PC-9 (cell line): Measurements from ENCODE around the gene SARNP. TPM values are rescaled to one million over a fixed set of nuclear protein-coding genes. Genes with fewer than 3 reads are reported as not detected.

ENCODE experiments used
- BruUV-seq: library from RNA; stranded (reverse); fragments of 400-500 nt; replicated peaks from 2 replicates; lab custom pipeline; 2021; lab: Mats Ljungman, UMichigan
- CTCF ChIA-PET: fragments of 300-600 bp; sonication (Branson Sonifier 250); formaldehyde crosslinking; loops from one replicate; lab custom pipeline; 2022; ENCODE audit warnings: antibody characterized with exemption; lab: Charles Lee
- POLR2A ChIA-PET: fragments of 300-600 bp; sonication (Branson Sonifier 250); formaldehyde crosslinking; loops from one replicate; lab custom pipeline; 2022; ENCODE audit warnings: antibody characterized with exemption; ENCODE audit not compliant: unreplicated experiment; lab: Charles Lee
- DNase-seq, 2 experiments: peaks; one replicate each; pipeline versions ENCODE4 v3.0.0 to v3.0.0-alpha.2; 2015 to 2022; ENCODE audit warnings: mixed read lengths in 1 of 2
- H2AFZ ChIP-seq: fragments of 200-600 bp; sonication (generic); 2 replicates; pipeline ENCODE4 v1.8.1; 2017; ENCODE audit warnings: antibody characterized with exemption
- H3F3A ChIP-seq: fragments of 200-600 bp; sonication (generic); 2 replicates; pipeline ENCODE4 v1.8.1; 2017; ENCODE audit warnings: antibody characterized with exemption, mild to moderate bottlenecking, low read depth; ENCODE audit not compliant: insufficient read depth
- H3K27ac ChIP-seq: fragments of 200-600 bp; sonication (generic); 2 replicates; pipeline ENCODE4 v1.6.1; 2016; ENCODE audit warnings: mixed run types
- H3K27me3 ChIP-seq: fragments of 200-600 bp; sonication (generic); 2 replicates; pipeline ENCODE4 v1.6.1; 2016; ENCODE audit warnings: low read depth, mixed run types; ENCODE audit not compliant: insufficient read depth
- H3K36me3 ChIP-seq: fragments of 200-600 bp; sonication (generic); 2 replicates; pipeline ENCODE4 v1.6.1; 2016; ENCODE audit warnings: low read depth, mixed run types
- H3K4me1 ChIP-seq: fragments of 200-600 bp; sonication (generic); replicated peaks from 2 replicates; pipeline ENCODE4 v1.6.1; 2016; ENCODE audit warnings: mixed run types; ENCODE audit not compliant: insufficient read depth
- H3K4me2 ChIP-seq: fragments of 200-600 bp; sonication (generic); 2 replicates; pipeline ENCODE4 v1.6.1; 2017; ENCODE audit warnings: mixed run types
- H3K4me3 ChIP-seq: fragments of 200-600 bp; sonication (generic); 2 replicates; pipeline ENCODE4 v1.6.1; 2016; ENCODE audit warnings: mixed run types
- H3K79me2 ChIP-seq: fragments of 200-600 bp; sonication (generic); 2 replicates; pipeline ENCODE4 v1.6.1; 2017; ENCODE audit warnings: low read depth, mixed run types
- H3K9me2 ChIP-seq: fragments of 200-600 bp; sonication (generic); 2 replicates; pipeline ENCODE4 v1.8.1; 2017; ENCODE audit warnings: mild to moderate bottlenecking; ENCODE audit not compliant: insufficient read depth
- H3K9me3 ChIP-seq: fragments of 200-600 bp; sonication (generic); 2 replicates; pipeline ENCODE4 v1.8.1; 2016; ENCODE audit warnings: low read depth; ENCODE audit not compliant: insufficient read depth
- H4K20me1 ChIP-seq: fragments of 200-600 bp; sonication (generic); 2 replicates; pipeline ENCODE4 v1.8.1; 2017; ENCODE audit not compliant: insufficient read depth
- CTCF ChIP-seq: fragments of 200-600 bp; sonication (generic); conservative IDR thresholded peaks from 2 replicates; pipeline ENCODE4 v1.6.1; 2017; ENCODE audit warnings: mixed run types, antibody characterized with exemption, mild to moderate bottlenecking, moderate library complexity
- EZH2 ChIP-seq: fragments of 200-600 bp; sonication (generic); IDR thresholded peaks from 2 replicates; pipeline ENCODE4 v1.8.0; 2017; ENCODE audit warnings: antibody characterized with exemption, low read depth
- intact Hi-C: fragments of 100-400 bp; cut with micrococcal nuclease; formaldehyde crosslinking; loops from one replicate; pipeline ENCODE4 v1.10.0; 2022; ENCODE audit not compliant: unreplicated experiment
- total RNA-seq: library from RNA; stranded (reverse); gene quantifications from 2 replicates; pipeline ENCODE4 v1.2.3, GENCODE V29; 2021

Gene SARNP
- total RNA-seq, 1 experiment from 2014 or later = 74.8 TPM

- CTCF ChIA-PET = no interaction called here
Observed at GRCh38 chr12:55767156-55767555, 50.4 kb downstream of the SARNP start.

GRCh38 chr12:55765736-55766290 is 51.7 kb downstream of the SARNP start:
- H4K20me1 ChIP-seq = 0 out of 2 replicates have a peak, but pooled peaks cover 2% of the 10 kb centered on the region
- DNase-seq = no peak
- intact Hi-C loops = no loop called here
- no peak for TF ChIP-seq CTCF
- ChIA-PET POLR2A (no interaction called here), CTCF (no interaction called here)
- no peaks in the 10 kb centered on the region for H3K4me1 ChIP-seq
- no peaks in the 10 kb centered on the region for H3K79me2 ChIP-seq
- no TSS peak for BruUV-seq
- no peaks in the 10 kb centered on the region for H3K9me3 ChIP-seq
- H3K9me2 ChIP-seq = no peaks in the 10 kb centered on the region
- H3F3A ChIP-seq = no peaks in the 10 kb centered on the region
- H3K4me3 ChIP-seq = no peak overlapping the region
- H2AFZ ChIP-seq = no peak overlapping the region
- H3K36me3 ChIP-seq = no peaks in the 10 kb centered on the region
- no peak overlapping the region for H3K27ac ChIP-seq
- H3K4me2 ChIP-seq = no peak overlapping the region
- no peaks in the 10 kb centered on the region for H3K27me3 ChIP-seq

More at GRCh38 chr12:55767156-55767555, 50.4 kb downstream of the SARNP start:
- no peaks in the 10 kb centered on the region for H3K79me2 ChIP-seq
- H4K20me1 ChIP-seq = peaks cover 2% of the 10 kb centered on the region; the same call in 1 of the 2 replicates
- H3K9me3 ChIP-seq = no peaks in the 10 kb centered on the region
- POLR2A ChIA-PET = no interaction called here
- no peak overlapping the region for H2AFZ ChIP-seq
- no peaks in the 10 kb centered on the region for H3K36me3 ChIP-seq
- H3K4me1 ChIP-seq = no peaks in the 10 kb centered on the region
- no peak overlapping the region for H3K4me3 ChIP-seq
- H3F3A ChIP-seq = no peaks in the 10 kb centered on the region
- no peaks in the 10 kb centered on the region for H3K9me2 ChIP-seq
- no peak for DNase-seq
- intact Hi-C loops = no loop called here
- no peaks in the 10 kb centered on the region for H3K27me3 ChIP-seq
- H3K4me2 ChIP-seq = no peak overlapping the region
- BruUV-seq = no TSS peak
- H3K27ac ChIP-seq = no peak overlapping the region
- no peak for TF ChIP-seq CTCF
- no peak for TF ChIP-seq EZH2

- BruUV-seq = no TSS peak
- TF ChIP-seq EZH2 (no peak), CTCF (no peak)
- DNase-seq = no peak
- ChIA-PET CTCF (no interaction called here), POLR2A (no interaction called here)
- H3K4me2 ChIP-seq = no peak overlapping the region
- intact Hi-C loops = no loop called here
- H3K4me1 ChIP-seq = no peaks in the 10 kb centered on the region
- H3K36me3 ChIP-seq = peaks cover 17% of the 10 kb centered on the region
- no peak overlapping the region for H3K4me3 ChIP-seq
- H3K27me3 ChIP-seq = no peaks in the 10 kb centered on the region
- no peak overlapping the region for H2AFZ ChIP-seq
- H3K27ac ChIP-seq = no peak overlapping the region
- no peaks in the 10 kb centered on the region for H3K9me2 ChIP-seq
- H4K20me1 ChIP-seq = no peaks in the 10 kb centered on the region
- H3F3A ChIP-seq = no peaks in the 10 kb centered on the region
- H3K9me3 ChIP-seq = no peaks in the 10 kb centered on the region
- H3K79me2 ChIP-seq = no peaks in the 10 kb centered on the region
Observed at GRCh38 chr12:55762646-55763045, 54.9 kb downstream of the SARNP start.
